ENCODE data around the gene SYNGR2.

DNA sequence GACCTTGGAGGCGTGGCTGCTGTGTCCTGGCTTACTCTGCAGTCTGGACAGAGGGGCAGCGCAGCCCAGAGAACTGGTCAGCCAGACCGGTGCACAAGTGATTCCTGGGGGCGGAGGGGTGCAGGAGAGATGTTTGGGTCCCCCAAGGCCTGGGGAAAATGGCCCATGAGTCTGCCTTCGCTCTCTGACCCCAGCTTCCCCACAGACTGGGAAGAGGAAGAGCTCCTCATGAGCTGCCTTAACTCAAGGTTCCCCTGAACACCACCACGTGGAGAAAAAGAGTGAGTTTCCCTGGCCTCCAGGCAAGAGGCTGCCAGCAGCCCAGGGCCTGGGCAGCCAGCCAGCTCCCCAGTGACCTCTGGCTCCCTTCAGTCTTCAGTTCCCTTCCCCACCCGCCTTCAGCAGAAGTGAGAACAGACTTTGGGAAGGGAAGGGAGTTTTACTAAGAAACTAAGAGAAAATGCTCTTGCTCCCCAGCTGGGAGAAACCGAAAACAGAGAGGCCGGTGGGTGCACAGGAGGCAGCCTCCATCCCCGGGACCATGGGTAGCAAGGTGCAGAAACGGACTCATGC is 24.1 kb upstream of the SYNGR2 start:
- TF ChIP-seq TAF1 (IDR thresholded peaks at IDR 0.05; ENCODE audit: borderline replicate concordance, insufficient read depth, low read length): no peak
- TF ChIP-seq, protein P1, sequence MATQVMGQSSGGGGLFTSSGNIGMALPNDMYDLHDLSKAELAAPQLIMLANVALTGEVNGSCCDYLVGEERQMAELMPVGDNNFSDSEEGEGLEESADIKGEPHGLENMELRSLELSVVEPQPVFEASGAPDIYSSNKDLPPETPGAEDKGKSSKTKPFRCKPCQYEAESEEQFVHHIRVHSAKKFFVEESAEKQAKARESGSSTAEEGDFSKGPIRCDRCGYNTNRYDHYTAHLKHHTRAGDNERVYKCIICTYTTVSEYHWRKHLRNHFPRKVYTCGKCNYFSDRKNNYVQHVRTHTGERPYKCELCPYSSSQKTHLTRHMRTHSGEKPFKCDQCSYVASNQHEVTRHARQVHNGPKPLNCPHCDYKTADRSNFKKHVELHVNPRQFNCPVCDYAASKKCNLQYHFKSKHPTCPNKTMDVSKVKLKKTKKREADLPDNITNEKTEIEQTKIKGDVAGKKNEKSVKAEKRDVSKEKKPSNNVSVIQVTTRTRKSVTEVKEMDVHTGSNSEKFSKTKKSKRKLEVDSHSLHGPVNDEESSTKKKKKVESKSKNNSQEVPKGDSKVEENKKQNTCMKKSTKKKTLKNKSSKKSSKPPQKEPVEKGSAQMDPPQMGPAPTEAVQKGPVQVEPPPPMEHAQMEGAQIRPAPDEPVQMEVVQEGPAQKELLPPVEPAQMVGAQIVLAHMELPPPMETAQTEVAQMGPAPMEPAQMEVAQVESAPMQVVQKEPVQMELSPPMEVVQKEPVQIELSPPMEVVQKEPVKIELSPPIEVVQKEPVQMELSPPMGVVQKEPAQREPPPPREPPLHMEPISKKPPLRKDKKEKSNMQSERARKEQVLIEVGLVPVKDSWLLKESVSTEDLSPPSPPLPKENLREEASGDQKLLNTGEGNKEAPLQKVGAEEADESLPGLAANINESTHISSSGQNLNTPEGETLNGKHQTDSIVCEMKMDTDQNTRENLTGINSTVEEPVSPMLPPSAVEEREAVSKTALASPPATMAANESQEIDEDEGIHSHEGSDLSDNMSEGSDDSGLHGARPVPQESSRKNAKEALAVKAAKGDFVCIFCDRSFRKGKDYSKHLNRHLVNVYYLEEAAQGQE (IDR thresholded peaks at IDR 0.05; ENCODE audit: insufficient read depth in 1 of 2, low read depth in 2 of 2, low read length in 2 of 2): no peak
- no peak for TF ChIP-seq POLR2AphosphoS5 (IDR thresholded peaks at IDR 0.05; ENCODE audit: low read depth, low read length)
